Left ventricle myocardium inferior (tissue), 1 donor: ENCODE results near the gene MRC2. TPM values are rescaled to one million over a fixed set of nuclear protein-coding genes. Genes with fewer than 3 reads are reported as not detected.

Source experiments
- DNase-seq: peaks from one replicate; pipeline ENCODE4 v3.0.0-alpha.2; 2020
- H3K27ac ChIP-seq: fragments of 200-600 bp; replicated peaks from 2 replicates; pipeline ENCODE4 v1.8.0; 2021
- H3K27me3 ChIP-seq: fragments of 200-600 bp; 2 replicates; pipeline ENCODE4 v1.8.0; 2021; ENCODE audit warnings: low read depth
- H3K36me3 ChIP-seq: fragments of 200-600 bp; 2 replicates; pipeline ENCODE4 v1.8.0; 2021
- H3K4me1 ChIP-seq: fragments of 200-600 bp; 2 replicates; pipeline ENCODE4 v1.8.0; 2021
- H3K4me3 ChIP-seq: fragments of 200-600 bp; 2 replicates; pipeline ENCODE4 v1.8.0; 2021; ENCODE audit warnings: mild to moderate bottlenecking, moderate library complexity
- H3K9me3 ChIP-seq: fragments of 200-600 bp; replicated peaks from 2 replicates; pipeline ENCODE4 v1.8.0; 2021
- CTCF ChIP-seq: fragments of 200-600 bp; IDR thresholded peaks from 2 replicates; pipeline ENCODE4 v1.8.0; 2021; ENCODE audit warnings: antibody characterized with exemption, mild to moderate bottlenecking, borderline replicate concordance
- intact Hi-C: fragments of 100-400 bp; cut with micrococcal nuclease; formaldehyde crosslinking; loops from one replicate; pipeline ENCODE4 v1.11.0; 2022
- long read RNA-seq: library from polyadenylated mRNA; unstranded; transcript quantifications from one replicate; pipeline ENCODE4 v2.0.0, GENCODE V29; 2021
- total RNA-seq: library from RNA; stranded (reverse); fragmentation: NEBNext Ultra II Directional; extraction: Animal tissue kit (Norgen Biotek cat#: 25700); gene quantifications from one replicate; pipeline ENCODE4 v1.2.1, GENCODE V29; 2021
- donor health status: DM: no; HTN: yes; CAD: no; lungs with severe emphysema.

Gene MRC2, protein sequence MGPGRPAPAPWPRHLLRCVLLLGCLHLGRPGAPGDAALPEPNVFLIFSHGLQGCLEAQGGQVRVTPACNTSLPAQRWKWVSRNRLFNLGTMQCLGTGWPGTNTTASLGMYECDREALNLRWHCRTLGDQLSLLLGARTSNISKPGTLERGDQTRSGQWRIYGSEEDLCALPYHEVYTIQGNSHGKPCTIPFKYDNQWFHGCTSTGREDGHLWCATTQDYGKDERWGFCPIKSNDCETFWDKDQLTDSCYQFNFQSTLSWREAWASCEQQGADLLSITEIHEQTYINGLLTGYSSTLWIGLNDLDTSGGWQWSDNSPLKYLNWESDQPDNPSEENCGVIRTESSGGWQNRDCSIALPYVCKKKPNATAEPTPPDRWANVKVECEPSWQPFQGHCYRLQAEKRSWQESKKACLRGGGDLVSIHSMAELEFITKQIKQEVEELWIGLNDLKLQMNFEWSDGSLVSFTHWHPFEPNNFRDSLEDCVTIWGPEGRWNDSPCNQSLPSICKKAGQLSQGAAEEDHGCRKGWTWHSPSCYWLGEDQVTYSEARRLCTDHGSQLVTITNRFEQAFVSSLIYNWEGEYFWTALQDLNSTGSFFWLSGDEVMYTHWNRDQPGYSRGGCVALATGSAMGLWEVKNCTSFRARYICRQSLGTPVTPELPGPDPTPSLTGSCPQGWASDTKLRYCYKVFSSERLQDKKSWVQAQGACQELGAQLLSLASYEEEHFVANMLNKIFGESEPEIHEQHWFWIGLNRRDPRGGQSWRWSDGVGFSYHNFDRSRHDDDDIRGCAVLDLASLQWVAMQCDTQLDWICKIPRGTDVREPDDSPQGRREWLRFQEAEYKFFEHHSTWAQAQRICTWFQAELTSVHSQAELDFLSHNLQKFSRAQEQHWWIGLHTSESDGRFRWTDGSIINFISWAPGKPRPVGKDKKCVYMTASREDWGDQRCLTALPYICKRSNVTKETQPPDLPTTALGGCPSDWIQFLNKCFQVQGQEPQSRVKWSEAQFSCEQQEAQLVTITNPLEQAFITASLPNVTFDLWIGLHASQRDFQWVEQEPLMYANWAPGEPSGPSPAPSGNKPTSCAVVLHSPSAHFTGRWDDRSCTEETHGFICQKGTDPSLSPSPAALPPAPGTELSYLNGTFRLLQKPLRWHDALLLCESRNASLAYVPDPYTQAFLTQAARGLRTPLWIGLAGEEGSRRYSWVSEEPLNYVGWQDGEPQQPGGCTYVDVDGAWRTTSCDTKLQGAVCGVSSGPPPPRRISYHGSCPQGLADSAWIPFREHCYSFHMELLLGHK (N-terminal part only)
- 22.8 TPM for total RNA-seq
- long read RNA-seq, full-length matches to known transcripts = 14 of 57 reads
- long read RNA-seq, partial matches to known transcripts = 42 of 57 reads
- long read RNA-seq, other reads (novel, unspliced or antisense) = 1 of 57 reads

DNA sequence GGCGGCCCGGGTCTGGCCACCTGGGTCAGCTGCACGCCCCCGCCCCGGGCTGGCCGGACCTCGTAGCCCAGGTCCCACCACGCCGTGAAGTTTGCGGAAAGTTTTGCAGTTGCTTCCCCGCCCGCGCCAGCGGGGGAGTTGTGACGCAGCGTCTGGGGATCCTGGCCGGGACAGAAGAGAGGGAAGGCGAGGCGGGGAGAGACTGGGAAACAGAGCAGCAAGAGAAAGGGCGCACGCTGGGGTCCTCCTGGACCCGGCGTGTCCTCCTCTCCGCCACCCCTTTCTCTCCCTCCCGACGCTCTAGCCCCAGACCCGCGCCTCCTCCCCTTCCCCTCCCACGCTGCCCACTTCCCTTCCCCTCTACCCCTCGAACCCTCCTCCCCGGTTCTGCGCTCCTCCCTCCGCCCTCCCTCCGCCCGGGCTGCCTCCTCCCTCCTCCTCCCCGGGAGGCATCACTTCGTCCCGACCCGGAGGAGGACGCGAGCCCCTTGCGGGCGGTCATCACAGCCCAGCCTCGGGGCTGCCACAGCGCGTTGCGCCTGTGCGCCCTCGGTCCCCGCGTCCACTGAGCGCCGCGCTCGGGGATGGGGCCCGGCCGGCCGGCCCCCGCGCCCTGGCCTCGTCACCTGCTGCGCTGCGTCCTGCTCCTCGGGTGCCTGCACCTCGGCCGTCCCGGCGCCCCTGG is at the start of gene MRC2:
Gene MRC2 (plus strand): TSS at position 452 of the 685 bp plus-strand sequence. CDS start 133 bp downstream, at position 585.
- H3K36me3 ChIP-seq = no peaks in the 10 kb centered on the region
- peak within 1 kb of the TSS; percentile 89 for H3K27ac ChIP-seq
- no peak for TF ChIP-seq CTCF
- peaks cover 65% of the 10 kb centered on the region for H3K27me3 ChIP-seq
- no peaks in the 10 kb centered on the region for H3K9me3 ChIP-seq
- peak within 1 kb of the TSS; percentile 68 for H3K4me3 ChIP-seq
- intact Hi-C loops = no loop called here
- H3K4me1 ChIP-seq = peaks cover 35% of the 10 kb centered on the region
- peak; percentile 74 for DNase-seq

- Histone ChIP-seq H3K4me3 (no peak overlapping the region), H3K9me3 (no peaks in the 10 kb centered on the region), H3K27me3 (no peaks in the 10 kb centered on the region), H3K27ac (no peak overlapping the region), H3K4me1 (peaks cover 7% of the 10 kb centered on the region), H3K36me3 (peaks cover 64% of the 10 kb centered on the region)
- TF ChIP-seq CTCF = no peak
- DNase-seq = no peak
- intact Hi-C loops = no loop called here
These were observed 48.5 kb upstream of the MRC2 start for GRCh38 chr17:62578757-62579487.

DNA sequence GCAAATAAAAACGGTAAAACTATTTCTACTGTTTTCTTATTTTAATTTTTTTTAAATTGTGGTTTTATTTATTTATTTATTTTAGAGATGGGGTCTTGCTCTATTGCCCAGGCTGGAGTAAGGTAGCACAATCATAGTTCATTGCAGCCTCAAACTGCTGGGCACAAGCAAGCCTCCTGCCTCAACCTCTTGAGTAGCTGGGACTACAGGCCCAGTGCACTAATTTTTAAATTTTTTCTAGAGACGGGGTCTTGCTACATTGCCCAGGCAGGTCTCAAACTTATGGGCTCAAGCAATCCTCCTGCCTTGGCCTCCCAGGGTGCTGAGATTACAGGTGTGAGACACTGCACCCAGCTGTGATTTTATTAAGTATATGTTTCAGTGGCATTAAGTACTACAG is 46.5 kb upstream of the MRC2 start:
- peaks cover 61% of the 10 kb centered on the region for H3K36me3 ChIP-seq
- peaks cover 11% of the 10 kb centered on the region for H3K4me1 ChIP-seq
- H3K9me3 ChIP-seq = no peaks in the 10 kb centered on the region
- no peak overlapping the region for H3K27ac ChIP-seq
- no peaks in the 10 kb centered on the region for H3K27me3 ChIP-seq
- no peak for TF ChIP-seq CTCF
- no peak for DNase-seq
- intact Hi-C loops = no loop called here
- no peak overlapping the region for H3K4me3 ChIP-seq

DNA sequence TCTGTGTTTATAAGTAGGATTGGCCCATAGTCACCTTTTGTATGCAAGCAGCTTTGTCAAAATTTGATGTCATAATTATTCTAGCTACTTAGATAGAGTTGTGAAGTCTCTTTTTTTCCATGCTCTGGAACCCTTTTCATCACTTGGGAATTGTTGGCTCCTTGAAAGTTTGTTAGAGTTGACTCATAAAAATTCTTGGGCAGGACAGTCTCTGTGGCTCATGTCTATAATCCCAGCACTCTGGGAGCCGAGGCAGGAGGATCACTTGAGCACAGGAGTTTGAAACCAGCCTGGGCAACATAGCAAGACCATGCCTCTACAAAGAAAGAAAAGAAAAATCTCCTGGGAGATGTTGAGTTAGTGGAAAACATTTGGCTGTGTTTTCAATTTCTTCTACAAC is 45.7 kb upstream of the MRC2 start:
- peaks cover 62% of the 10 kb centered on the region for H3K36me3 ChIP-seq
- DNase-seq = no peak
- TF ChIP-seq CTCF = no peak

More for the DNA sequence above, 45.7 kb upstream of the MRC2 start:
- Histone ChIP-seq H3K9me3 (no peaks in the 10 kb centered on the region), H3K4me1 (peaks cover 19% of the 10 kb centered on the region), H3K4me3 (no peak overlapping the region), H3K27me3 (no peaks in the 10 kb centered on the region), H3K27ac (no peak overlapping the region)
- intact Hi-C loops = no loop called here
